Measurements from ENCODE around the gene PLEKHO2.

DNA sequence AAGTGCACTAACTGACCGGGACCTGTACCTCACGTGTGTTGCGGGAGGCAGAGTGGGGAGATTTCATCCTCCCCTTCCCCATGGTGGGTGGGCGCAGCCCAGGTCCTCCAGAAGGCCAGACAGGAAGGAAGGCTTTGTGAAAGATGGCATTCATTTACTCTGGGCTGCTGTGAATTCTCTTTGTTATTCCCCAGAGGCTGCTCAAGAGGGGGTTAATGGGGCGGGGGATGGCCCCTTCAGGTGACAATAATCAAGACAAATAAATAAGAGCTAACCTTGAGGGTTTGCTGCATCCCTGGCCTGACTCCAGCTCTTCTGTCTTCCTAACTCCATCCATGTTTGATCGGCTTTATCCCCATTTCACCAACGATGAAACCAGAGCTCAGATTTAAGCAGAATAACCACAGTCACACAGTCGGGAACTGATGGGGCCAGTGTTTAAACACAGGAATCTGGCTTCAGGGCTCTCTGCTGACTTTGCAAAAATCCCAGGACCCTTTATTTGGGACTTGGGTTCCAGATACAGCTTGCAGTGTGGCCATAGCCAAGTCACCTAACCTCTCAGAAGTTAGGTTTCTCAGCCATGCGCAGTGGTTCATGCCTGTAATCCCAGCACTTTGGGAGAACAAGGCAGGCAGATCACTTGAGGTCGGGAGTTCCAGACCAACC, 32.8 kb upstream of the PLEKHO2 start:
- no peak for TF ChIP-seq CTCF (IDR thresholded peaks at IDR 0.05)
- TF ChIP-seq POLR2A (IDR thresholded peaks at IDR 0.05) = no peak

Data from esophagus squamous epithelium (tissue), 4 donors.